ENCODE measurements around the gene TIFAB.

The TIFAB gene

GRCh38 chr5:135457424-135458071 is 5.4 kb upstream of the TIFAB start:
- peak; percentile 87 for FAIRE-seq

- FAIRE-seq = no peak
Observed at GRCh38 chr5:135456238-135457099, 4.3 kb upstream of the TIFAB start.

GRCh38 chr5:135455876-135456237 is 3.7 kb upstream of the TIFAB start:
- FAIRE-seq = no peak

DNA sequence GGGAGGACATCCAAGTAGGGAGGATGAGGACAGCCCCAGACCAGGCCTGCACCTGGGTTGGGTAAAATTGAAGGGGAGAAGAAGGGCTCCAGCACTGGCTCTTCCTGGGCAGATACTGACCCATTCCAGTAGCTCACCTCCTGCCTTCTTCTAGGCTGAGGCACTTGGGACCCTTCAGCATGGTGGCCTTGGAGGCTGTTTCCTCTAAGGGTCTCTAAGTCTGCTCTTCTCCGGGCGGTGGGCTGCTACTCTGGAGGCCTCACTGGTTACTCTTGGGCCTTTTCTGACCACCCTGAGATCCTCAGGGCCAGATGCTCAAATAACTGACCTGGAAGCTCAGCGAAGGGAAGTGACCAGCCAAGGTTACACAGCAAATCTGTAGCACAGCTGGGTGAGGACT is 2.8 kb upstream of the TIFAB start:
- no peak for FAIRE-seq

DNA sequence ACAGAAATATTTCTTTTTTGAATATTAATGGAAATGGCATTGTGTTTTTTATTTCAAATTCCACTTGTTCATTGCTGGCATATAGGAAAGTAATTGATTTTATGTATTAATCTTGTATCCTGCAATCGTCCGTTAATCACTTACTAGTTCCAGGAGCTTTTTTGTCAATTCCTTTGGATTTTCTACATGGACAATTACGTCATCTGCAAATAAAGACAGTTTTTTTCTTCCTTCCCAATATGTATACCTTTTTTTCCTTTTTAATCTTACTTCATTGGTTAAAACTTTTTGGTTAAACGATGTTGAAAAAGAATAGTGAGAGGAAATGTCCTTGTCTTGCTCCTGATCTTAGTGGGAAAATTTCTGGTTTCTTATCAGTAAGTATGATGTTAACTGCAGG is 1.5 kb upstream of the TIFAB start:
- FAIRE-seq = peak; percentile 41

GRCh38 chr5:135451581-135452320 is 400 bp downstream of the TIFAB start:
- FAIRE-seq = no peak

GRCh38 chr5:135450952-135451351 is 1.2 kb downstream of the TIFAB start:
- no peak for FAIRE-seq

DNA sequence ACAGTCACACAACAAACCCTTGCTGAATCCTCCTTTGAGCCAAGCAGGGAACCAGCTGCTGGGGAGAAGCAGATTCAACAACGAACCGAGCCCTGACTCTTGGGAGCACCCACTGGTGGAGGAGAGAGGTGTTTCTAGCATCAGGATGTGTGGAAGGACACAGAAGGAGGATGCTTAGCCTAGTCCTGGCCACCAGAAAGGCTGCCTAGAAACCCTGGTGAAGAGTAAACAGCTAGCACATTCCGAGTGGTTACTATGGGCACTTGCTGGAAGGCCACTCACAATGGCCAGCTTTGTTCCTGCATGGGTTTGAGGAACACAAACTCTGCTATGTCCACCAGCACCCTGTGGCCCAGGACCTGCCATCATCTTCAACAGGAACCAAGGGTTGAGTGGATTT is 1.8 kb downstream of the TIFAB start:
- FAIRE-seq = no peak

DNA sequence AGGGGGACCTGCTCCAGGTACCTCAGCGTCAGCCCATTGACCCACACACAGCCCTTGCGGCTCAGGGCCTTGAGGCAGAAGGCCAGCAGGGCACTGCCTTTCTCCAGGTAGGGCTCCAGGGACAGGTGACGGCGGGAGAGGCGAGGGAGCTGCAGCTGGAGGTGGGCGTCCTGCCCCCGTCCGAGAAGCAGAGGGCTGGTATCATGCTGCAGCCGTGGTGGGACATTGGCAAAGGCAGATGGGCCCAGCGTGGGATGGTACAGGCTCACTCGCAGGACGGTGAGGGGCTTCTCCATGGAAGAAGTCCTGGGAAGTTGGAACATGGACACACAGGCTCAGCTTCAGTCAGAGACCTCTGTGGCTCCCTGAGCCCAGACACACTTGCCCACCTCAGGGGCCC is 2.5 kb downstream of the TIFAB start:
- FAIRE-seq = no peak

DNA sequence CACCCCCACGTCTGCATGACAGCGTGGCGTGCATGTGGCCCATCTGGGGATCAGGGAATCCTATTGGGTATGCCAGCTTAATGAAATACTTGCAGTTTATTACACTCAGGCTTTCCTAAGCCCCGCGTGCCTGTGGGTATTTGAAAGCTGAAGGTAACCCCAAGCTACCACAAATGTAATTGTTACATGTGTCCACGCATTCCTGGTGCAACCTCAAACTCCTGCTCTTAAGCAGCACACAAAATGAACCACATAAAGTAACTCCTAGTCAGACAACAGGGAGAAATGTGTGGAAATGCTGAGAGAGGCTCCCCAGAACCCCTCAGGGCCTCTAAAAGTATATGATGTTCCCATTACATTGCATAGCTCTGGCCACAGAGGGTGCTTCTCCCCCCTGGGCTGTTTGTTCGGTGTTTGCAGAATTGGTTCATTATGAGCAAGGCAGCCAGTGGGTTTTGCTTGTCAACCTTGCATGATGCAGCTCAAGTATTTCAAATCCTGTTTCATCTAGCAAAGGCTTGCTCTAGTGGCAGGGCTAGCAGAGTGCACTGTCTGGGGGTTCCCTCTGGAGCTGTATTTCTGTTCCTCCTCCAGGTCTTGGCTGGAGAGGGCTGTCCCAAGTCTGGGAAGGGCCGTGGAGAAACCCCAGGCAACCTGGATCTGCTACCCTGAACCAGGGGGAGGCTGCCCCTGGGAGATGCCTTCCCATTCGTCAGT is 3.2 kb downstream of the TIFAB start:
- FAIRE-seq = peak; percentile 48

DNA sequence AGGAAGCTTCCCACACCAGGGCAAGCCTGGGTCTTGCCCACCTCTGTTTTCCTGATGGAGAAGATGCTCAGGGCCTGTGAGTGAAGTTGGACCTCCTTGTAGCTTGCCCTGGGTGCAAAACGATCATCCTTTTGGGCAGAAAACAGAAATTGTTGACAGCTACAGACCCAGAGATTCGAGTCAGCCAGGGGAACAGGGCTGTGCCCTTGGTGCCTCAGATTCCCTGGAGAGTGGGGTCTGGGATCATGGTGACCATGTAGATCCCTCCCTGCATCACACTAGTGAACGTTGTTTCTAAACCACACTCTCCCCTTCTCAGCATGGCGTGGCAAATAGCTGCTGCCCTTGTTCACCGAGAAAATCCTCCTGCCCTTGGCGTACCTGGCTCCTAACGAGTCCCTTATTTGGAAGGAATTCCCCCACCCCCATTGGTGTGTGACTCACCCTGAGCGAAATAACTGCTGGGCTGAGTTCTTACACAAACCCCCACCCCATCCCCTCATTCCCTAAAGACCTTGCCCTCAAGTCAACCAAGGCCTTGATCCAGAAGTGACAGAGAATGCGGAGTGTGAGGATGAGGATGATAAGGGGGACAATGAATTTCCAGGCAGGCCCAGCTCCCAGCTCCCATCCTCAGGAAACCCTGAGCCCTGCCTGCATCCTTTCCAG is 3.9 kb downstream of the TIFAB start:
- FAIRE-seq = peak; percentile 95

GRCh38 chr5:135447298-135447929 is 4.7 kb downstream of the TIFAB start, which contains the start of gene DCANP1:
TSS of gene DCANP1 (minus strand) at chr5:135447348. CDS start at chr5:135447108, 240 bp downstream.
- FAIRE-seq = no peak

DNA sequence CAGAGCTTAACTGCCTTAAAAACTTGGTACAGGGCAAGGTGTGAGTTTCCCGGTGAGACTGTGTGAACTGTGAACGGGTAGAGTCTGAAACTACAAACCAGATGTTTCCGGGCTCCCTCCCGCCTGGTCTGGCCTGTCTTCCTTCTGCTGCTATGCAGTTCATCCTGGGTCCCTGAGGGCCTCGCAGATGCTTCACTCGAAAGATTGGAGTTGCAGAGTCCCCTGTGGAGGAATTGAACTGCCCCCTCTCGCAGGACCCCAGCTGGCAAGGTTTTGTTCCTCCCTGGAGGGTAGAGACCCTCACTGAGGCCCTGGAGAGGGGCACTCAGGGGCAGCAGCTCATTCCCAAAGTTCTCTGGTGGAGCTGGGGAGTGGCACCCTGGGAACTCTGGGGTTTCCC is 5.5 kb downstream of the TIFAB start:
- FAIRE-seq = no peak

DNA sequence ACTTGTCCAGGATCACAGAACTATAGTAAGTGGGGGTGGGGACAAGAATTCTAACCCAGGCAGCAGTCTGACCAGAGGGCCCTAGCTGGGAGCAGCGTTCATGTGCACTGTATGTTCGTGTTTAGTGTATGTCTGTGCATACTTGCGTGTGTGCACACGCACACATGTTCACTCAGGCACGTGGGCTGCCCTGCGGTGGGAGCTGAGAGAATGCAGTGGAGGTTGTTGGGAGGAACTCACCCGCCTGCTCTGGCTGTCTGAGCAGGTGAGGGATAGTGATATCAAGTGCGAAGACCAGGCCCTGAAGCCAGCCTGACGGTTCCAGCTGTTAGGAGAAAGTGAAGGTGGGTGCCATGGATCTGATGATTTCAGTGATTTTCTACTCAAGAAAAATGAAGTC is 5.9 kb downstream of the TIFAB start:
- no peak for FAIRE-seq

DNA sequence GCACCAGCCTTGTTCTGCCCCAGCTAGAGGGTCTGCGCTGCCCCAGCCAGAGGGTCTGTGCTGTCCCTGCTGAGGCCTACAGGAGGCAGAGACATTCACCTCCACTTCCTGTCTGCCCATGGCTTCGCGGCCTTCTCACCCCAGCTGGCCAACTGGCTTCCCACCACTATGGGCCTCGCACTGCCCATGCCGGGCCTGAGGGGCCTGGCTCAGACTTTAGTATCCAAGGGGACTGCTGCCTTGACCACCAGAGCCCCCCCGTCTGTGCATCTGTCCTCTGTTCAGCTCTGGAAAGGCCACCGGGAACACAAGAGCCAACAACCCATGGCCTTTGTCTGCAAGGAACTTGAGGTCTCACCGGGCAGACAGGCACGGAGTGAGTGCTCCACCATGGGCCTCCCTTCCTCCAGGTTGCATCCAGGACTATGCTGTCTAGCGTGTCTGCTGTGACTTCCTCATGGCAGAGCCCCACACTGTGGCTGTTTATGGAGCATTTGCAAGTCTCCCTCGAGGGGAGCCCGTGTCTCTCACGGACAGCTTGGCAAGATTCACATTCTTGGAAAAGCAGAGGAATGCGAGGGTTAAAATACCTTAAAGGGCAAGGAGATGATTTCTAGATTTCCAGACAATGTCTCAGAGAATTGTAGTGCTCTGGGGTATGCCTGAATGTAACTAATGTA is 6.7 kb downstream of the TIFAB start:
- peak; percentile 95 for FAIRE-seq

GRCh38 chr5:135444881-135445280 is 7.3 kb downstream of the TIFAB start:
- no peak for FAIRE-seq

- no peak for FAIRE-seq
Observed at GRCh38 chr5:135444360-135444759, 7.8 kb downstream of the TIFAB start.

GRCh38 chr5:135443161-135443960 is 8.8 kb downstream of the TIFAB start:
- peak; percentile 99 for FAIRE-seq

DNA sequence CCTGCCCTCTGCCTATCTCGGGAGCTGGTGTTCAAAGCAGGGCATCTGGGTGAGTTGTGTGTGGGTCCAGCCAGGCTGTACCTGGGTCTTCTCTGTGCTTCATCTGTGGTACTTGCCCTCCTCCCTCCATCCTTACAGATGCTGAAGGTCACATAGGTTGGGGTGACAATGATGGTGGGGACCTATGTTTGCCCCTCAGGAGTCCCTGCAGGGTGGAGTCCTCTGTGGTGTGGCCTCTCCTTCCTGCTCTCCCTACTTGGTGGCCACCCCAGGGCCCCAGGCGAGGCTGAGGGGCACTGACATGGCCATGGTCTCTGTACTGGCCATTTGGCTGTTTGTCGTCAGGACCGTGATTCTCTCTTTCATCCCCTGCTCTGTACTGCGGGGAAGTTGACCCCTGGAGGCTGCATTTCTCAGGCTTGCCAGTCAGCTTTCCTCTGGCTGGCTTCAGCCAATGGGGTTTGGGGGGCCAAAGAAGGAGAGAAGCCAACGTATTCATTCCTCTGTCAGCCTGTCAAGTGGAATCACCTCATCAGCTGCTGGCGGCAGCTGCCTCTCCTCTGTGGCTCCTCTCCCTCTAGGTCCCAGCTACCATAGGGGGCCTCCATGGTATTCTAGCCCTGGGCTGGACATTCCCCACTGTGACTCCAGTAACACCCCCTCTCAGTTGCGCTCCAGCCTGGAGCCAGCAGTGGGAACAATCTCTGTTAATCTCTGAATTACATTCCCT is 9.6 kb downstream of the TIFAB start:
- no peak for FAIRE-seq

DNA sequence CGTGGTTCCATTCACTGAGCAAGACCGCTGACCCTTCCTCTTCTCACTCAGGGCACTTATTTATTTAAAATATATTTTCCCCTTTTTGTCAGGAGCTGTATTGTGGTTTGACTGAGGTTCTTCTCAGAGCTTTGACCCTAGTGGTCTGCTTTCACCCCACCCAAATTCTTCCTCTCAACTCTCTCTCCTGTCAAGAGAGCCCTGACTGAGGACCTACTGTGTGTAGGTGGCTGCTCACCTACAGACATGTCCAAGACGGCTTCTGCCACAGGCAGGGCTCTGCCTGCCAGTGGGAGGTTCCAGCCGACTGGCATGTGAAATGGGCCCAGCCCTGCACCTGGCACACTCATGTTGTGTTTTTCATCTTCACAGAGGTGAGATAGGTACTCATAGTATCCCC is 10.2 kb downstream of the TIFAB start:
- no peak for FAIRE-seq
